HG03378 (cell line): ENCODE data around the gene ALG12.
A peak's percentile ranks its signal among the peaks of the same experiment; 100 is the strongest.

ENCODE experiments used
- ATAC-seq: cut with Tn5 transposase; IDR thresholded peaks from one replicate; pipeline ENCODE4 v1.9.1; 2021; ENCODE audit warnings: mild to moderate bottlenecking, moderate library complexity; ENCODE audit not compliant: unreplicated experiment

ALG12 gene

GRCh38 chr22:49917974-49918910 lies at the start of gene ALG12, which contains the start of gene CRELD2:
ALG12 (minus strand) TSS chr22:49918438; CDS start chr22:49913765, 4,673 bp downstream.
CRELD2 (plus strand) TSS chr22:49918634; CDS start chr22:49918770, 136 bp downstream.
- ATAC-seq: peak; percentile 62

GRCh38 chr22:49967706-49968208 lies 49.5 kb upstream of the ALG12 start:
- ATAC-seq: no peak

GRCh38 chr22:49966774-49967705 lies 48.8 kb upstream of the ALG12 start:
- no peak for ATAC-seq

GRCh38 chr22:49966041-49966773 lies 48.0 kb upstream of the ALG12 start:
- ATAC-seq: no peak

GRCh38 chr22:49965091-49966040 lies 47.1 kb upstream of the ALG12 start:
- ATAC-seq: no peak

- ATAC-seq: no peak
Measured at GRCh38 chr22:49964136-49965090, 46.2 kb upstream of the ALG12 start.

- ATAC-seq: no peak
Measured at GRCh38 chr22:49963647-49964026, 45.4 kb upstream of the ALG12 start.

GRCh38 chr22:49962751-49963646 lies 44.8 kb upstream of the ALG12 start:
- no peak for ATAC-seq

GRCh38 chr22:49962012-49962750 lies 43.9 kb upstream of the ALG12 start:
- ATAC-seq: no peak

GRCh38 chr22:49961601-49962011 lies 43.4 kb upstream of the ALG12 start:
- no peak for ATAC-seq

- no peak for ATAC-seq
Measured at GRCh38 chr22:49961005-49961600, 42.9 kb upstream of the ALG12 start.

GRCh38 chr22:49960159-49961004 lies 42.1 kb upstream of the ALG12 start, which contains the start of gene PIM3:
PIM3 (plus strand) TSS chr22:49960772; CDS start chr22:49960948, 176 bp downstream.
- ATAC-seq: peak; percentile 45

- peak; percentile 10 for ATAC-seq
Measured at GRCh38 chr22:49959782-49960158, 41.5 kb upstream of the ALG12 start.

- ATAC-seq: no peak
Measured at GRCh38 chr22:49958931-49959781, 40.9 kb upstream of the ALG12 start.
